Loucy (cell line): ENCODE results near the gene KYNU.
A peak's percentile ranks its signal among the peaks of the same experiment; 100 is the strongest.

Experiments
- H2AFZ ChIP-seq: fragments of 200-600 bp; sonication (generic); 2 replicates; pipeline ENCODE4 v1.6.0; 2016; ENCODE audit warnings: antibody characterized with exemption, mild to moderate bottlenecking, low read length, moderate library complexity
- H3F3A ChIP-seq: fragments of 200-600 bp; 2 replicates; pipeline ENCODE4 v1.6.0; 2016; ENCODE audit warnings: antibody characterized with exemption, low read depth, mild to moderate bottlenecking
- H3K27me3 ChIP-seq: fragments of 200-600 bp; sonication (generic); 2 replicates; pipeline ENCODE4 v1.6.1; 2014; ENCODE audit warnings: low read length, mild to moderate bottlenecking; ENCODE audit not compliant: insufficient read depth, poor library complexity, severe bottlenecking
- H3K36me3 ChIP-seq: fragments of 200-600 bp; sonication (generic); 2 replicates; pipeline ENCODE4 v1.6.1; 2016; ENCODE audit warnings: low read length; ENCODE audit not compliant: insufficient read depth
- H3K4me1 ChIP-seq: fragments of 200-600 bp; sonication (generic); 2 replicates; pipeline ENCODE4 v1.5.1; 2014; ENCODE audit warnings: low read length, mild to moderate bottlenecking; ENCODE audit not compliant: insufficient read depth, poor library complexity, severe bottlenecking
- H3K4me2 ChIP-seq: fragments of 200-600 bp; sonication (generic); 2 replicates; pipeline ENCODE4 v1.6.0; 2014; ENCODE audit warnings: antibody characterized with exemption, low read length, low read depth, mild to moderate bottlenecking; ENCODE audit not compliant: poor library complexity, severe bottlenecking
- H3K4me3 ChIP-seq: fragments of 200-600 bp; sonication (generic); 2 replicates; pipeline ENCODE4 v1.5.1; 2014; ENCODE audit warnings: low read length, mild to moderate bottlenecking, mixed read lengths; ENCODE audit not compliant: poor library complexity, severe bottlenecking
- H3K79me2 ChIP-seq: fragments of 200-600 bp; sonication (generic); 2 replicates; pipeline ENCODE4 v1.6.1; 2014; ENCODE audit warnings: low read length; ENCODE audit not compliant: insufficient read depth
- H3K9ac ChIP-seq: fragments of 200-600 bp; sonication (generic); 2 replicates; pipeline ENCODE4 v1.6.0; 2014; ENCODE audit warnings: mild to moderate bottlenecking, low read depth, low read length, moderate library complexity; ENCODE audit not compliant: poor library complexity, severe bottlenecking
- H3K9me2 ChIP-seq: fragments of 200-600 bp; sonication (generic); replicated peaks from 2 replicates; pipeline ENCODE4 v1.6.1; 2016; ENCODE audit warnings: low read depth, low read length, mixed read lengths
- H3K9me3 ChIP-seq: fragments of 200-600 bp; sonication (generic); 2 replicates; pipeline ENCODE4 v1.6.1; 2014; ENCODE audit warnings: mild to moderate bottlenecking, antibody characterized with exemption, low read length, low read depth; ENCODE audit not compliant: insufficient read depth
- H4K20me1 ChIP-seq: fragments of 200-600 bp; sonication (generic); 2 replicates; pipeline ENCODE4 v1.6.0; 2014; ENCODE audit warnings: antibody characterized with exemption, low read length, mild to moderate bottlenecking; ENCODE audit not compliant: insufficient read depth, poor library complexity, severe bottlenecking
- CTCF ChIP-seq: fragments of 200-600 bp; sonication (generic); conservative IDR thresholded peaks from 2 replicates; pipeline ENCODE4 v1.5.1; 2014; ENCODE audit warnings: mild to moderate bottlenecking, antibody characterized with exemption, low read length
- EZH2phosphoT487 ChIP-seq: fragments of 200-600 bp; IDR thresholded peaks from 2 replicates; pipeline ENCODE4 v1.6.1; 2018; ENCODE audit warnings: antibody characterized with exemption, mild to moderate bottlenecking, moderate library complexity, borderline replicate concordance

KYNU gene

GRCh38 chr2:142877216-142877838 is at the start of gene KYNU:
Gene KYNU, plus strand, starts transcription at chr2:142877664. Its CDS starts 7,704 bp downstream, at chr2:142885368.
- TF ChIP-seq EZH2phosphoT487 (no peak), CTCF (peak; percentile 26)
- Histone ChIP-seq H3K4me2 (no peak within 1 kb of the TSS), H3K4me3 (no peak within 1 kb of the TSS), H3F3A (no peaks in the 10 kb centered on the region), H3K4me1 (no peaks in the 10 kb centered on the region), H3K9me2 (no peaks in the 10 kb centered on the region), H2AFZ (peak within 1 kb of the TSS; percentile 42; the same call in 1 of the 2 replicates), H3K9me3 (no peaks in the 10 kb centered on the region), H4K20me1 (no peaks in the 10 kb centered on the region), H3K79me2 (no peaks in the 10 kb centered on the region), H3K9ac (no peak within 1 kb of the TSS), H3K27me3 (no peaks in the 10 kb centered on the region), H3K36me3 (no peaks in the 10 kb centered on the region)

- Histone ChIP-seq H3K9ac (no peak overlapping the region), H3F3A (no peaks in the 10 kb centered on the region), H3K4me1 (no peaks in the 10 kb centered on the region), H3K4me2 (no peak overlapping the region), H3K9me3 (no peaks in the 10 kb centered on the region), H2AFZ (no peak overlapping the region), H3K9me2 (no peaks in the 10 kb centered on the region), H4K20me1 (no peaks in the 10 kb centered on the region), H3K4me3 (no peak overlapping the region), H3K79me2 (no peaks in the 10 kb centered on the region), H3K27me3 (no peaks in the 10 kb centered on the region), H3K36me3 (no peaks in the 10 kb centered on the region)
- no peak for TF ChIP-seq CTCF
- no peak for TF ChIP-seq EZH2phosphoT487
These were observed 43.4 kb upstream of the KYNU start for GRCh38 chr2:142834021-142834420.

GRCh38 chr2:142840436-142840835 is 37.0 kb upstream of the KYNU start:
- Histone ChIP-seq H3F3A (no peaks in the 10 kb centered on the region), H3K4me2 (no peak overlapping the region), H3K79me2 (no peaks in the 10 kb centered on the region), H3K9me2 (no peaks in the 10 kb centered on the region), H3K4me1 (no peaks in the 10 kb centered on the region), H3K4me3 (no peak overlapping the region), H4K20me1 (no peaks in the 10 kb centered on the region), H3K36me3 (no peaks in the 10 kb centered on the region), H3K9me3 (no peaks in the 10 kb centered on the region), H3K27me3 (no peaks in the 10 kb centered on the region), H2AFZ (no peak overlapping the region), H3K9ac (no peak overlapping the region)
- TF ChIP-seq CTCF (no peak), EZH2phosphoT487 (no peak)
